ENCODE measurements around the gene CFAP46. TPM values are rescaled to one million over a fixed set of nuclear protein-coding genes. Genes with fewer than 3 reads are reported as not detected.

The CFAP46 gene
- polyA plus RNA-seq, 3 donors = 0.07 TPM; not detected in 2

DNA sequence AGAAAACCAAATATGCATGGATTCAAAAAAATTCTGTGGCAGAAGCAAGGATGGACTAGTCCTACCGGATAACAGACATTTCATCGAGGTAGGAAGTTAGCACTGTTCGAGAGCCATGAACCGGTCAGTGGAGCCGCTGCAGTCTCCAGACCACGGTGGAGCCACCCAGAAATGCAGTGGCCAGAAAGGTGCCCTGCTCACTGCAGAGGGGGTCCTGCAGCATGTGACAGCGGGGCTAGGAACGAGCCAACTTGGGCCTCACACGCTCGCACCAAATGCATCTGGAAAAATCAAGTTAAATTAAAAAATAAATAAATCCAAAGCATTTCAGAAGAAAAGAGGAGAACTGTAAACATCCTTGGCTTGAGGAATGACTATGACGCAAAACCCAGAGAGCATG, 13.1 kb upstream of the CFAP46 start:
- no peak overlapping the region for H3K27ac ChIP-seq (ENCODE audit: low read depth in 1 of 2, low read length in 2 of 2)
- WGBS (ENCODE audit: insufficient coverage) = 93% methylated on average over 7 of the region's 11 CpGs
- no peaks in the 10 kb centered on the region for H3K9me3 ChIP-seq (replicated peaks in 1 of 2; ENCODE audit: control insufficient read depth in 1 of 2, insufficient read depth in 1 of 2, low read length in 2 of 2)
- no peaks in the 10 kb centered on the region for H4K20me1 ChIP-seq (ENCODE audit: insufficient read depth, low read length)
- Mint-ChIP-seq H3K9me3 (peaks cover 0 to 2% (median 0%) of the 10 kb centered on the region in 7 donors), H3K27me3 (ENCODE audit: low read depth in 3 of 3) (peaks cover 15 to 37% (median 23%) of the 10 kb centered on the region in 3 donors), H3K4me3 (no peak overlapping the region), H3K36me3 (no peaks in the 10 kb centered on the region), H3K27ac (no peak overlapping the region), H3K4me1 (no peaks in the 10 kb centered on the region)
- DNase-seq = no peak
- TF ChIP-seq, protein P1, sequence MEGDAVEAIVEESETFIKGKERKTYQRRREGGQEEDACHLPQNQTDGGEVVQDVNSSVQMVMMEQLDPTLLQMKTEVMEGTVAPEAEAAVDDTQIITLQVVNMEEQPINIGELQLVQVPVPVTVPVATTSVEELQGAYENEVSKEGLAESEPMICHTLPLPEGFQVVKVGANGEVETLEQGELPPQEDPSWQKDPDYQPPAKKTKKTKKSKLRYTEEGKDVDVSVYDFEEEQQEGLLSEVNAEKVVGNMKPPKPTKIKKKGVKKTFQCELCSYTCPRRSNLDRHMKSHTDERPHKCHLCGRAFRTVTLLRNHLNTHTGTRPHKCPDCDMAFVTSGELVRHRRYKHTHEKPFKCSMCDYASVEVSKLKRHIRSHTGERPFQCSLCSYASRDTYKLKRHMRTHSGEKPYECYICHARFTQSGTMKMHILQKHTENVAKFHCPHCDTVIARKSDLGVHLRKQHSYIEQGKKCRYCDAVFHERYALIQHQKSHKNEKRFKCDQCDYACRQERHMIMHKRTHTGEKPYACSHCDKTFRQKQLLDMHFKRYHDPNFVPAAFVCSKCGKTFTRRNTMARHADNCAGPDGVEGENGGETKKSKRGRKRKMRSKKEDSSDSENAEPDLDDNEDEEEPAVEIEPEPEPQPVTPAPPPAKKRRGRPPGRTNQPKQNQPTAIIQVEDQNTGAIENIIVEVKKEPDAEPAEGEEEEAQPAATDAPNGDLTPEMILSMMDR (IDR thresholded peaks at IDR 0.05) = no peak
- no peak overlapping the region for H3K9ac ChIP-seq (ENCODE audit: insufficient read depth, low read length, poor library complexity, severe bottlenecking)
- intact Hi-C loops (cut with micrococcal nuclease) = no loop called here
- no peaks in the 10 kb centered on the region for H3K79me2 ChIP-seq (ENCODE audit: insufficient read depth, low read length)
- no peak overlapping the region for H3K4me2 ChIP-seq (replicated peaks; ENCODE audit: extremely low read depth, low read length, poor library complexity, severe bottlenecking)
- no peaks in the 10 kb centered on the region for H3K36me3 ChIP-seq (replicated peaks in 1 of 2; ENCODE audit: control insufficient read depth in 1 of 2, insufficient read depth in 2 of 2, low read length in 2 of 2)
- peaks cover 4 to 5% of the 10 kb centered on the region in 2 donors for H3K27me3 ChIP-seq (ENCODE audit: control insufficient read depth in 2 of 2, insufficient read depth in 2 of 2, low read length in 2 of 2)
- H3K4me3 ChIP-seq (replicated peaks in 1 of 3; ENCODE audit: low read depth in 2 of 3, low read length in 3 of 3) = no peak overlapping the region
- no peaks in the 10 kb centered on the region for H3K4me1 ChIP-seq (ENCODE audit: control insufficient read depth in 1 of 2, insufficient read depth in 2 of 2, low read length in 2 of 2)
- H2AFZ ChIP-seq (ENCODE audit: insufficient read depth, low read depth, low read length, poor library complexity, severe bottlenecking) = no peak overlapping the region

GRCh38 chr10:132953428-132953827, 11.1 kb upstream of the CFAP46 start:
- no peak for DNase-seq

More at GRCh38 chr10:132953428-132953827, 11.1 kb upstream of the CFAP46 start:
- H3K27ac Mint-ChIP-seq = peak overlapping the region in 1 of 7 donors; percentile 72
- Histone ChIP-seq H3K79me2 (ENCODE audit: insufficient read depth, low read length) (no peaks in the 10 kb centered on the region), H3K4me1 (ENCODE audit: control insufficient read depth in 1 of 2, insufficient read depth in 2 of 2, low read length in 2 of 2) (no peaks in the 10 kb centered on the region), H3K9me3 (replicated peaks in 1 of 2; ENCODE audit: control insufficient read depth in 1 of 2, insufficient read depth in 1 of 2, low read length in 2 of 2) (no peaks in the 10 kb centered on the region), H3K4me2 (replicated peaks; ENCODE audit: extremely low read depth, low read length, poor library complexity, severe bottlenecking) (no peak overlapping the region), H2AFZ (ENCODE audit: insufficient read depth, low read depth, low read length, poor library complexity, severe bottlenecking) (no peak overlapping the region), H3K4me3 (replicated peaks in 1 of 3; ENCODE audit: low read depth in 2 of 3, low read length in 3 of 3) (no peak overlapping the region), H4K20me1 (ENCODE audit: insufficient read depth, low read length) (no peaks in the 10 kb centered on the region), H3K27ac (ENCODE audit: low read depth in 1 of 2, low read length in 2 of 2) (no peak overlapping the region), H3K36me3 (replicated peaks in 1 of 2; ENCODE audit: control insufficient read depth in 1 of 2, insufficient read depth in 2 of 2, low read length in 2 of 2) (no peaks in the 10 kb centered on the region), H3K27me3 (ENCODE audit: control insufficient read depth in 2 of 2, insufficient read depth in 2 of 2, low read length in 2 of 2) (peaks cover 4 to 5% of the 10 kb centered on the region in 2 donors), H3K9ac (ENCODE audit: insufficient read depth, low read length, poor library complexity, severe bottlenecking) (no peak overlapping the region)
- H3K27me3 Mint-ChIP-seq (ENCODE audit: low read depth in 3 of 3) = peaks cover 16 to 39% (median 22%) of the 10 kb centered on the region in 3 donors
- no peaks in the 10 kb centered on the region for H3K36me3 Mint-ChIP-seq
- peak overlapping the region in 1 of 2 donors; percentile 22 for H3K4me3 Mint-ChIP-seq
- H3K4me1 Mint-ChIP-seq = peaks cover 4% of the 10 kb centered on the region
- 86% methylated on average over 3 of the region's 5 CpGs for WGBS (ENCODE audit: insufficient coverage)
- peaks cover 0 to 2% (median 0%) of the 10 kb centered on the region in 7 donors for H3K9me3 Mint-ChIP-seq
- intact Hi-C loops (cut with micrococcal nuclease) = no loop called here
- TF ChIP-seq, protein P1 (IDR thresholded peaks at IDR 0.05) = no peak

Data from CD14-positive monocyte (primary cell).